NCI-H1105 (cell line): ENCODE data around the gene EVC2.
"Not testable (repeated sequence)": the region's sequence is repeated elsewhere in the genome, so short reads cannot be mapped to it uniquely, and the experiment has no call there.

Experiments used
- DNase-seq: peaks from one replicate; lab custom pipeline; 2025; lab: John Stamatoyannopoulos, UW

The EVC2 gene

DNA sequence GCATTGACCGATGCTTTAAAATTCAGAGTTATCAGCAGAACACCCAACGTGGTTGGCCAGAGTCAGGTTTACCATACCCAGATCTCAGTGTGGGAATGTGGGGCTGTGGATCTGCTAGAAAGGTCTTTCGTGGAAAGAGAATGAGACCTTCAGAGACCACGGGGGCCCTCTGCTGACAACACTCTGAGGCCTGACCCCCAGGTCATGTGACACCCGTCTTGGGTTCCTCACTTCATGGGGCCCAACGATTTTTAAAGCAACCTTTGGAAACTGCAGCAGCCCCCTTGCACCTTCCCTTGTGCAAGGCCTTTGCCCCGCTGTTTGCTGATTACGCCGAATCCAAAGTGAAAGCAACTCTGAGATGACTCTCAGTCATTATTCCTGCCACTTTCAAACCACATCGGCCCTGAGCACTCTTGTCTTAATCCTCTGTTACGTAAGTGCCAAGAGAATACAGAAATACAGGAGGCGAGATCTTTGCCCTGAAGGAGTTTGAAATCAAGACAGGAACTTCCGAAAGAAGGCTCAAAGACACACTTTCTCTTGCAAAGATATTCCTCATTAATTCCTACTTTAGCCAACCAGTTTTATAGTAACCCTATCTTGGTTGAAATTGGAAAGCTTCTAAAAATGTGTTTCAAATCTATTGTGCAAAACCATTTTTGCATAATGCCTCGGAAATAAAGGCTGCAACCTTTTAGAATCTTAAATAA, 88.3 kb downstream of the EVC2 start:
- DNase-seq = no peak

DNA sequence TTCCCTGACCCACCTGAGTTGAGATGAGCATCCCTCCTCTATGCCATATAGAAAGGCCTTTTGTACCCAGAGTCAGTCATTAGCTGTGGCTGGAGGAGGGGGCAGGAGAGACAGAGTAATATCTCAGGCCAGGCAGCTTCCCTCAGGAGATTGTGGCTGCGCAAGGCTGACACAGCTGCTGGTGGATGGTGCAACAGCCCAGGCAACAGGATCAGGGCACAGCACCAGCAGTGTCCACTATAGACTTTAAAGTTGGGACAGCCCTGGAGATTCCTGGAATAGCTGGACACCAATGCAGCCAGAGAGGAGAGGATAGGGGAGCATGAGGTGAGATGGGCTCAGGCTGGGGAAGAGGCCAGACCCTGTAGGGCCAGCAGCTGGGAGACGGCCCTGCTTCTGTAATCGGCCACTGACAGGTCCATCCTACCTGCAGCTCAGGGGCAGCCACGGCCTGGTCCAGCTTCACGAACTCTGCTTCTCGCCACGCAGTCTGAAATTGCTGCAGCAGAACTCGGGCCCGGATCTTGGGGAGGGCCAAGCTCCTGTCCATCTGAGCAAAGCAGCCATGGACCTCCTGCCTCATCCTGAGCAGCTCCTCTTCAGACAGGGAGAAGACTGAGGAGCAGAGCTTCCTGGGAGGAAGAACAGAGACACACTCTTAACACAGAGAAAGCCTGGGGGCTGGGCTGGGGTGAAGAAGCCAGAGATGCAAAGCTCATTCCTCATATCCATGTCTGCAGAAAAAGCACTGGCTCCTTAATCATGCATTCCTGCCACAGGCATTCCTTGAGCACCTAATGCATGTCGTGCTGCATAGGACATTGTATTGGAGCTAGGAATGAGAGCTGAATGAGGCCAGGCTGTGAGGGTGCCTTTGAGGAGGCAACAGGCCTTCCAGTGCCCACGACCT, 90.1 kb downstream of the EVC2 start:
- DNase-seq = no peak

DNA sequence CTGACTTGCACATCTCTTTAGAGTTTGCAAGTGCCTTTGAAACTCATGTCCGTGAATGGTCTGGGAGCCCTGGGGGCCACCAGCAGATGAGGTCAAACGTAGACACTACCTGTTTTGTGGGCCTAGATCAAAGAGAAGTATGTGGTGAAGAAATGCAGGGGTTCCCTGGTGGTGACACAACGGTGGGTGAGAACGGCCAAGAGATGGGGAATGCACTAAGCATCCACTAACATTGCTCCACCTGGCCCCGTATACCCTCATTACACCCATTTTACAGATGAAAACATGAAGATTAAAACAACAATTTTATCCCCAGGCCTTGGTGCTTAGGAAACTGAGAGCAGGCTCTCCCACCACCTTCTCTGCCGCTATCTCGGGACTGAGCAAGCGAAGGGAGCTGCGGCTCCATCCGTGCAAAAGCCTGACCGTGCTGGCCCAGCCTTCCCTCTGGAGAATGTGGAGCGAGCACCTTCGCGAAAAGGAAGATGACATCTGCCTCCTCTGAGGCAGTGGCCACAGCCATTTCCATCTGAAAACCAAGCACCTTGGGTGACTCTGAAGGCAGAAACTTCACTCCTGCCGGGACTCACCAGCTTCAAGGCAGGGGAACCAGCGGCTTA, 91.9 kb downstream of the EVC2 start:
- no peak for DNase-seq

DNA sequence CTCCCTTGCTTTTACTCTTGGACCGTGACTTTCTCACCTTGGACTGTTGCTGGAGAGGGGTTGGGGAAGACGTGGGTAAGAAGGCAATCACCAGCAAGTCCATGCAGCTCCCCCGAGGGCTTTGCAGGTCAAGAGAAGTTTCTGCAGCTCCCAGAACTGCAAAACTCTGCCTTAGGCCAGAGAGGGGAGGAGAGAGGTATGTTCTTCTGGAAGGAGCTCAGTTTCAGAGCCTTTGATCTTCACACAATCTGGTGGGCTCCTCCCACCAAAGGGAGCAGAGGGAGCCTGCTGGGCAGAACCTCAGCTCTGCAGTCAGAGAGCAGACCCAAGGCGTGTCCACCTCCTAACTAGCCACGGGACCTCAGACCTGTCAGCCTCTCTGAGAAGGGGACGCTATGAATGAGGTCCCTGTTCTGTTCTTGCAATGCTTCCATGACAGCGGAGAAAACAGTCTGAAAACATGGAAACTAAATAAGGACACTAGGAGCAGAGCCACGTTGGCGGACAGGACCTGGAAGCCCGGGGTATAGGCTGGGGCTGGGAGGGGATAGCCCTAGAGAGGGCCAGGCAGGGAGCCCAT, 92.8 kb downstream of the EVC2 start:
- no peak for DNase-seq

DNA sequence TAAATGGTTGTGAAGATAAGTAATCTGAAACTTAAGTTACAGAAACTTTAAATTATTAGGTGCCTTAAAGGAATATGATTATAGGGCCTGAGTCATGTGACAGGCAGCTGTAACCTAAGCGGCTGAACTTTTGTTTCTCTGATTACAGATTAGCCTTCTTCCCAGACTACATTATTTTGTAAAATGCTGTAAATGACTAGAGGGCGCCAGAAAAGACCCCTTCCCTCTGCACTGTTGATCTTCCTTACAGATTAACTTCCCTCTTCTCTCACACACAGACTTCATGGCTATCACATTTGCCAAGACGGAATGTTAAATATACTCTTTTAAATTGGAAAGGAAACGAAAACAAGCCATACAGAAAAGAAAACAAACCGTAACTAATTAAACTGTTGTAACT, 96.6 kb downstream of the EVC2 start:
- no peak for DNase-seq

DNA sequence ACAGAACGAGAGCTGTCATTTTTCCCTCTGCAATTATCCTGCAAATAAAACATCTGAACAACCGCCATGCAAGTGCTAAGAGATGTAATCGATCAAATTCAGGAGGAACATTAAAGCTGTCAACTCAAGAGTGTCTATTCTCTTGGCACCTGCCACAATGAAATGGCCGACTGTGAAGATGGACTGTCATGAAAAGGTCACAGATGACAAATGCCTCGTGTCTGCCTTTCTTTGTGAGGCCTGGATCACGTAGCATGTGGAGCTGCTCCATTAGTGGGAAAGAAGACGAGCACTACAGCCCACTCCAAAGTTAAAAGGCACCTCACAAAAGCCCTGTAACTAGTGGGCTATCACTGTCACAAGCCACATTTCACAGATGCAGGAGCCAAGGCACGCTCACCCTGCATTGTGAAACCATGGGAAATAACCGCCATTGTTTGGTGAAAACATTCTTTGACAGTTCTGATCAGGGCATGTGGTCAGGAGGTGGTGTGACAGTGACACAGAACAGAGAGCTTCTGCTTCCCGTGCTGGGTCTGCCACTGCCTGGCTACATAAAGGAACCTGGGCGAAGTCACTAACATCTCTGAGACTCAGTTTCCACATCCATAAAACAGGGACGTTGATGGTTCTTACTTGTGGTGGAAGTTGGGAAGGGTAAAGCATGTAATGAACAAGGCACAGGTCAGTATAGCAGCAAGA, 98.9 kb downstream of the EVC2 start:
- no peak for DNase-seq

DNA sequence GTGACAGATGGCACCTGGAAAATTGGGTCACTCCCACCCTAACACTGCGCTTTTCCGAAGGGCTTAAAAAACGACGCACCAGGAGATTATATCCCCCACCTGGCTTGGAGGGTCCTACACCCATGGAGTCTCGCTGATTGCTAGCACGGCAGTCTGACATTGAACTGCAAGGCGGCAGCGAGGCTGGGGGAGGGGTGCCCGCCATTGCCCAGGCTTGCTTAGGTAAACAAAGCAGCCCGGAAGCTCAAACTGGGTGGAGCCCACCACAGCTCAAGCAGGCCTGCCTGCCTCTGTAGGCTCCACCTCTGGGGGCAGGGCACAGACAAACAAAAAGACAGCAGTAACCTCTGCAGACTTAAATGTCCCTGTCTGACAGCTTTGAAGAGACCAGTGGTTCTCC, 114.5 kb downstream of the EVC2 start:
- DNase-seq = not testable (repeated sequence)

DNA sequence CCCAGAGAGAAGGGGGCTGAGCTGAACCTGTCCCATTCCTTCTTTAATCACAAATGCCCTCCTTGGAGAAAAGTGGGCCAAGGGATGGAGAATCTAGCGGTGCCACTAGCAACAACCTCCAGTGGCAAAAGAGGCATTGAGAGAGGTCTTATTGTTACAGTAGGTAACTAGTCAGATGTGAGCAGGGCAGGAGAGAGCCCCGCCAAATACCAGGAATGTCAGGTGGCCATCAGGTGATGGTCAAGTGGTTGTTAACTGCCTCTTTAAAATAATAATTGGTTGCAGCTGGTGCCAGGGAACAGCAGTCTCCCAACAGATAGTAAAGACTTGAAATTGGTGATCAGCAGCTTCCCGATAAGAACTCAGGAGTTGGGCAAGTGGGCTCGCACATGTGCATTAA, 116.1 kb downstream of the EVC2 start:
- DNase-seq = no peak

DNA sequence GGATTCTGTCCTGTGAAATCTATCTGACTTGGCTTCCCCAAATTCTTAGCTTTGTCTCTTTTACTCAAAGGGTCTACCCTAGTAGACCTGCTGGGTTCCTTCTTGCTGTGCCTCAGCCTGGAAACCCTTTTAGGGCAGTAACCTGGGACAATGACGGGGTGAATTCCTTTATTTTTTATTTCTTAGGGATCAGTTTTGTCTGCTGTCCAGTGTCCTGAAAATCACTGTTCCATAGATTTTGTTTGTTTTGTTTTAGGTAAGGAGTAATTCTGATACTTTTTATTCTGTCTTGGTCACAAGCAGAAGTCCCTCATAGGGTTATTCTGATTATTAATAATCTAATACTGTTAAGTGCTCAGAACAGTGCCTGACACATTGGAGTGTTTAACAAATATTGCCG, 118.9 kb downstream of the EVC2 start:
- DNase-seq = no peak

DNA sequence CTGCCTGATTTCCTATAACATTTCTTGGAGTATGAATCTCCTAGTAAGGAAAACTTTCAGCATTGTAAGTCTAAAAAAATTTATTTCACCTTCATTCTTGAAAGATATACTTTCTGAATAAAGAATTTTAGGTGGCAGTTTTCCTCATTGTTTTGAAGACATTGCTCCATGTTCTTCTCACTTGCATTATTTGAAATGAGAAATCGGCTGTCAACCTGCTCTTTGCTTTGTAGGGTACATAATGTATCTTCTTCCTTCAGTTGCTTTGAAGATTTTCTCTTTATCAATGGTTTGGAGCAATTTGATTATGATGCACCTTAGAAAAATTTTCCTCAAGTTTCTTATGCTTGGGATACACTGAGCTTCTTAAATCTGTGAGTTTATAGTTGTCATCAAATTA, 120.3 kb downstream of the EVC2 start:
- no peak for DNase-seq

DNA sequence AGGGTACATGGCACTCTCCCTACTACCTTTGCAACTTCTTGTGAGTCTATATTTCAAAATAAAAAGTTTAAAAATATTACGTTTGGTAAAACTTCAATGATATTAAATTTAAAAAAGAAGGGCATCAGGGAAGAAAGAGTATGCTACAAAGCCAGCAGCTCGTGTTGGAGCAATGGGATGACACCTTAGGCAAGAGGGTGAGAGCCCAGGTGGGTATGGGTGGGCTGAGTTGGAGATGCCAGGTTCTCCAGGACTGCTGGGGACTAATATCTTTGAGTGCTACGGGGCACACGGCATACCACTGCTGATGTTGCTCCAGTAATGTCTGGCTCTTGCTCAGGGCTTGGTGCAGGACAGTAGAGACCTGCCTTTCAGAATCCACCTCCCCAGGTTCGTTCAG, 132.4 kb downstream of the EVC2 start:
- DNase-seq = no peak

DNA sequence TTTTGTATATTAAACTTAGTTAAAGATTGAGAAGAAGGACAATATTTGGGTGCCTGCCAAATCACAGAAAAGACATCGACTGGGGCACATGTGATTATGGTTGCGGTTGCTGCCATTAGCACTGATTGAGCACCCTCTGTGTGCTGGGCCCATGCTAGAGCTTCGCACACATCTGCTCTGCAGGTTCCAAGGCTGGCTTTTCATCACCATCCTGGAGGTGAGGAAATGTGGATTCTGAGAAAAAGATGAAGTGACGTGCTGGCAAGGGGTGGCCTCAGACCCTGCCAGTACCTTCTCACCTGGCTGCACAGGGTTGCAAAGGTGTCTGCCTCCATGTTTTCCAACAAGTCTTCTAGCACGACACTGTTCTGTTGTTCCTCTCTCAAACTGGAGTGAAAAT, 134.0 kb downstream of the EVC2 start:
- DNase-seq = no peak

DNA sequence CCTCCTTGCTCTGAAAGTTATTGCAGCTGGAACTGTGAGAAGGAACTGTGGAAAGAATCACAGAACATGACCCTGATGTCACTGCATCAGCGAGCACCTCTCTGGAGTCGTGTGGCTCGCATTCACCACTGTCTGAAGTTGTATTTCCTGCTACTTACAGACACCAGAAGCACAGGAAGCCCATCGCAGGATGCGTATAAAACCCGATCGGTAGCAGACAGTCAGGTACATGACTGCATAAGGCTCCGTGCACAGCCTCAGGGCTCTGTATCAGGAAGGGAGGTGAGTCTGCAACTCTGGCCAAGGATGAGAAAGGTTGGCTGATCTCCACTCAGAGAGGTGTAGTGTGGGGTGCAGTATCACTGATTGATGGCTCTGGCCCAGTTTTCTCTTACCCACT, 134.4 kb downstream of the EVC2 start:
- DNase-seq = no peak

DNA sequence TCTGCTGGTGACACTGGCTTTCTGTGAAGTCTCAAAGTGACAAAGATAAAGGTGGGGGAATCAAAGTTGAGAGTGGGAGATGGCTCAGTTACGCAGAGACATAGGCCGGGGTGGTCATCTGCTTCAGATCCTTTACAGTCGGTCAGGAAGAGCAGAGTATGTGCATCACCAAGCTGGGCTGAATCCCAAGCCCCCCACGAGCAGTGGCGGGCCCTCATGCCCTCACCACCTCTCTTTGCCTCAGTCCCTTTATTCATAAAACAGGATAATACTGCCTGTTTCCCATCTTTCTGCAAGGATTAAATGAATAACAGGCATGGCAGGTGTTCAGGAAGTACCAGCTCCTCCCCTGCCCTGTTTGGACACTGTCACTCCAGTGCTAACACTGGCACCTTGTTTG, 135.6 kb downstream of the EVC2 start:
- DNase-seq = no peak

DNA sequence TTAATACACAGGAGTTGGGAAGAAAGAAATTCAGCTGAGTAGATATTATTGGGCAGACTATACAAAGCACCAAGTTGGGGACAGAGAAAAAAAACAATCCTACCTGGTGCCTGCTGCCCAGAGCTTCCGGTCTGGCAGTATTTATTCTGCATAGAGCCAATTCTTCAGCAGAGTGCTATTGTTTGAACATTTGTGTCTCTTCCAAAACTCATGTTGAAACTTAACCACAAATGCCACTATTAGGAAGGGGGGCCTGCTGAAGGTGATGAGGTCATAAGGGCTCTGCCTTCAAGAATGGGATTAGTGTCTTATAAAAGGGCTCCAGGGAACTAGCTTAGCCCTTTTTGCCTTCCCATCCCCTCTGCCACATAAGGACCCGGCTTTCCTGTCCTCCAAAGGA, 136.2 kb downstream of the EVC2 start:
- DNase-seq = no peak

DNA sequence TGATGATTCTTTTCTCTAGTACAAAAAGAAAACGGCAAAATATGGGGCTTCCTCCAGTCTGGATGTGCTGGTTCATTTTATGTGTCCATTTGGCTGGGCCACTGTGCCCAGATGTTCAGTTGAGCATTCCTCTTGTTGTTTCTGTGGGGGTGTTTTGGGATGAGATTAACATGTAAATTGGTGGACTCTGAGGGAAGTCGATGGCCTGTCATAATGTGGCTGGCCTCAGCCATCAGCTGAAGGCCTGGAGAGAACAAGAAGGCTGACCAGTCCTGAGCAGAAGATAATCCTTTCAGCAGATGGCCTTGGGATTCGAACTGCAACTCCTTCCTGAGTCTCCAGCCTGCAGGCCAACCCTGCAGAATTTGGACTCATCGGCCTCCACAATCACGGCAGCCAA, 136.7 kb downstream of the EVC2 start:
- DNase-seq = no peak

DNA sequence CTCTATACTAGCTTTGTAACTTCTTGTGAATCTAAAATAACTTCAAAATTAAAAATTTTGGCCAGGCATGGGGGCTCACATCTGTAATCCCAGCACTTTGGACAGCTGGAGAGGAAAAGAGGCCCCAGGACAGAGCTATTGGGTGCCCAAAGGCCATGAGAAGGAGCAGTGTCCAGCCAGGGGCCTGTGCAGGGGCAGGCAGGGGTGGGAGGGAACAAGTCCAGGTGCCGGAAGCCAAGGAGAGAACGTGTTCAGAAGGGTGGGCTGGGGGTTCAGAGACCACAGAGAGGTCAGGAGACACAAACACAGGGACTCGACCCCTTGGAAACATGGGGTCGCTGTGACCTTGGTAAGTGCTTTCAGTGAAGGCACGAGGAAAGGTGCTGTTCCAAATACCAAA, 138.9 kb downstream of the EVC2 start:
- no peak for DNase-seq

DNA sequence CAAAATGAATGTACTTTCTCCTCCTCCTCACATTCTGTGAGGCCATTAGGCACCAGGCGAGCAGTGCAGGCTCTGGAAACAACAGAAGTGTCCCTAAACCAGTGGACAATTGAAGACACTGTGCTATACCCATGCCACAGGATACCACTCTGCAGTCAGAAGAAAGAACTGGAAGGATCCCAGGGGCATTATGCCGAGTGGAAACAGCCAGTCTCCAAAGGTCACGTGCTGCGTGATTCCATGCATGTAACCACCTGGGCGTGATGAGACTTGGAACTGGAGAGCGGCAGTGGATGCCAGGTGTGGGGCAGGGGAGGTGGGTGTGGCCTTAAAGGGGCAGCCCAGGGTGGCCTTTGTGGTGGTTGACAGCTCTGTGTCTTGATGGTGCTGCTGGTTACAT, 139.4 kb downstream of the EVC2 start:
- DNase-seq = no peak

DNA sequence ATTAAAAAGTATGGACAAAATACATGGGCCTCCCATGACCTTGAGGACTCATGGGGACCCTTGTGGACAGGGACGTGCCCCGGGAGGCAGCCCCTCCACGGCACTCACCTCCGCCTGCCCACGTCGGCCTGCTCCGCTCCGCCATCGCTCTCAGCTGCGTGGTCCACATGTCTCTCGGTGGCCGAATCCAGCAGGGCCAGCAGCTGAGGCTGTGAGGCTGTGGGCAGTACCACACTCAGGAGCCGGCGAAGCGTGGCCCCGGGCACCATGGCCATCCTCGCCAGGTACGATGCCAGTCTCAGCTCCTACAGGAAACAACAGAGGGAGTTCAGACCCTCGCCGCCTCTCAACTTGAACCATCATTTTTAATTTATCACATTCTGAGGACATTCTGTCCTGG, 140.0 kb downstream of the EVC2 start:
- DNase-seq = no peak

DNA sequence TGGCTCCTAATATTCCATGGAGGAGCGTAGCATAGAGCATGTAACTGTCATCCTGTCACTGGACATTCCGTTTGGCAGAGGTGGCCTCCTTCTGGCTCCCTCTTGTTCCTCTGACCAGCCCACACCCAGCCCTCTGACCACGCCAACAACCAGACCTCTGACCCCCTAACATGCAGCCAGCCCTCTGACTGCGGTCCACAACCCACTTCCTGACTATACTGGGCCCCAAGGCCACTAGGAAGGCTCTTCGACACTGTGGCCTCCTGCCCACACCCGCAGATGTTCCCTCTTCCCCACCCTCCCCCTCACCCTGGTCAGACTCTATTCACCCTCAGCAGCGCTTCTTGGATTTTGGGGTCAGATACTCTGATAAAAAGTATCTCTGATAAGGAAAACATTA, 141.4 kb downstream of the EVC2 start:
- no peak for DNase-seq

DNA sequence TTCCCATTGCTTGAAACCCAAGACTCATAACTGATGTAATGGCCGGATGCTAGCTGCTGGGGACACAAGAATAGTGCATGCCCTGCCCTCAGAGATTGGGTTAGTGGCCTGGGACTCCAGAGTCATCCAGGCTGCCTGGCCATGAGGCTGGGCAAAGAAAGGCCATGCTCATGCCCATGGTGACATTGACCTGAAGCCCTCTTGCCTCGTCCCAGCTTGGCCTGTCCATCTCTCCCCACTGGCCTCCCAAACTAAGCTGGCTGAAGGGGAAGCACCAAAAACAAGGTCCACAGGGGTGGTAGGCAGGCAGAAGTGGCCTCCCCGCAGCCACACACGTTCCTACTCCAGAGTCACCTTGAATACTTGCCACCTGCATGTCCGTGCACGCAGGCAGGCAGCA, 141.8 kb downstream of the EVC2 start:
- DNase-seq = no peak

DNA sequence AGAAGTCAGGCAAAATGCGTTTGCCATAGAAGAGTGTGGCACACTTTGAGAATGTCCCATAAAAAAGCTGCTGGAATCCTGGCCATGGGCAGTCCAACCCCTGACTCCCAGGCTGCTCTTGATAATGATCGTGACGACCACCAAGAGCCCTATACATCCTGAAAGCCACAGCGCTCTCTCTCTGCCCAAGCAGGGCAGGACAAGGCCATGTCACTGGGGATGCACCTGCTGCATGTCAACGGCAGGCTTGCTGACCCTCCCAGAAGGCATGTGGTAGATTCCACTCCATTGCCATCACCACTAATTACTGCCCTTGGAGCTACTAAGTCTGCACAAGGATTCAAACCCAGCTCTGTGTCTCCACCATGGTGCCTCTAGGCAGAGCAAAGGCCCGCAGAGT, 144.5 kb downstream of the EVC2 start:
- no peak for DNase-seq
